GM21360 (cell line): ENCODE data around the gene STAT4.

ENCODE experiments used
- ATAC-seq: cut with Tn5 transposase; IDR thresholded peaks from one replicate; pipeline ENCODE4 v1.9.1; 2021; ENCODE audit warnings: mild to moderate bottlenecking, moderate library complexity; ENCODE audit not compliant: unreplicated experiment

The STAT4 gene

GRCh38 chr2:191020221-191020741, 130.5 kb downstream of the STAT4 start:
- peak; percentile 68 for ATAC-seq

- no peak for ATAC-seq
Observed at GRCh38 chr2:191019376-191019775, 131.4 kb downstream of the STAT4 start.

GRCh38 chr2:191018643-191019119, 132.1 kb downstream of the STAT4 start:
- ATAC-seq = no peak

- no peak for ATAC-seq
Observed at GRCh38 chr2:191018048-191018447, 132.7 kb downstream of the STAT4 start.

GRCh38 chr2:191015831-191016230, 135.0 kb downstream of the STAT4 start:
- no peak for ATAC-seq

- no peak for ATAC-seq
Observed at GRCh38 chr2:191015239-191015638, 135.6 kb downstream of the STAT4 start.

- peak; percentile 6 for ATAC-seq
Observed at GRCh38 chr2:191014653-191015020, 136.2 kb downstream of the STAT4 start.

GRCh38 chr2:191013932-191014652, 136.7 kb downstream of the STAT4 start, which contains the start of gene STAT1:
TSS of gene STAT1 (minus strand) at chr2:191014171. CDS start at chr2:191010003, 4,168 bp downstream.
- peak; percentile 81 for ATAC-seq

GRCh38 chr2:191013682-191013931, 137.2 kb downstream of the STAT4 start:
- no peak for ATAC-seq

GRCh38 chr2:191012845-191013681, 137.7 kb downstream of the STAT4 start:
- ATAC-seq = no peak

- no peak for ATAC-seq
Observed at GRCh38 chr2:191012346-191012745, 138.4 kb downstream of the STAT4 start.

- ATAC-seq = no peak
Observed at GRCh38 chr2:191010887-191011885, 139.6 kb downstream of the STAT4 start.

- ATAC-seq = no peak
Observed at GRCh38 chr2:191009541-191010374, 141.0 kb downstream of the STAT4 start.

GRCh38 chr2:191008286-191008685, 142.5 kb downstream of the STAT4 start:
- no peak for ATAC-seq

GRCh38 chr2:191006997-191007783, 143.6 kb downstream of the STAT4 start:
- ATAC-seq = no peak

GRCh38 chr2:191006297-191006696, 144.5 kb downstream of the STAT4 start:
- ATAC-seq = no peak

- ATAC-seq = no peak
Observed at GRCh38 chr2:191003405-191004309, 147.1 kb downstream of the STAT4 start.

GRCh38 chr2:191001624-191002023, 149.2 kb downstream of the STAT4 start:
- no peak for ATAC-seq
